ENCODE data around the gene ARHGAP24. TPM values are rescaled to one million over a fixed set of nuclear protein-coding genes. Genes with fewer than 3 reads are reported as not detected.
A peak's percentile ranks its signal among the peaks of the same experiment; 100 is the strongest.

ARHGAP24 gene
- total and polyA plus RNA-seq, 2 donors (not counting 1 experiment from before 2014, with no cell fraction given) = 15.9 to 40.5 TPM

- Histone ChIP-seq H2AFZ (ENCODE audit: low read length) (no peak overlapping the region), H3K4me3 (replicated peaks in 1 of 4; ENCODE audit: control extremely low read depth in 1 of 4, insufficient read depth in 1 of 4, low read depth in 3 of 4, low read length in 4 of 4) (no peak overlapping the region), H3K9ac (ENCODE audit: insufficient read depth, low read length) (no peak overlapping the region), H4K20me1 (ENCODE audit: control insufficient read depth, extremely low read depth, insufficient read depth, low read length) (no peaks in the 10 kb centered on the region), H3K79me2 (ENCODE audit: control insufficient read depth, insufficient read depth, low read length) (no peaks in the 10 kb centered on the region), H3K4me2 (ENCODE audit: extremely low read depth, insufficient read depth, low read length) (no peak overlapping the region), H3K36me3 (ENCODE audit: control insufficient read depth, insufficient read depth, low read length) (no peaks in the 10 kb centered on the region), H3K27ac (ENCODE audit: insufficient read depth, low read length) (no peak overlapping the region), H3K9me3 (ENCODE audit: control insufficient read depth, insufficient read depth, low read depth, low read length) (no peaks in the 10 kb centered on the region), H3K4me1 (ENCODE audit: control insufficient read depth, extremely low read depth, insufficient read depth, low read length) (no peaks in the 10 kb centered on the region), H3K27me3 (ENCODE audit: control insufficient read depth, insufficient read depth, low read length) (no peaks in the 10 kb centered on the region)
- DNase-seq (ENCODE audit: low read depth in 2 of 2) = no peak
- no peak for TF ChIP-seq EZH2 (IDR thresholded peaks at IDR 0.05; ENCODE audit: low read length, missing control alignments)
- TF ChIP-seq CTCF (conservative IDR thresholded peaks at IDR 0.05 in 1 of 2, IDR thresholded peaks at IDR 0.05 in 1 of 2; ENCODE audit: low read depth in 1 of 2, low read length in 2 of 2) = no peak
These were observed 82.3 kb downstream of the ARHGAP24 start for GRCh38 chr4:85557016-85557901.

DNA sequence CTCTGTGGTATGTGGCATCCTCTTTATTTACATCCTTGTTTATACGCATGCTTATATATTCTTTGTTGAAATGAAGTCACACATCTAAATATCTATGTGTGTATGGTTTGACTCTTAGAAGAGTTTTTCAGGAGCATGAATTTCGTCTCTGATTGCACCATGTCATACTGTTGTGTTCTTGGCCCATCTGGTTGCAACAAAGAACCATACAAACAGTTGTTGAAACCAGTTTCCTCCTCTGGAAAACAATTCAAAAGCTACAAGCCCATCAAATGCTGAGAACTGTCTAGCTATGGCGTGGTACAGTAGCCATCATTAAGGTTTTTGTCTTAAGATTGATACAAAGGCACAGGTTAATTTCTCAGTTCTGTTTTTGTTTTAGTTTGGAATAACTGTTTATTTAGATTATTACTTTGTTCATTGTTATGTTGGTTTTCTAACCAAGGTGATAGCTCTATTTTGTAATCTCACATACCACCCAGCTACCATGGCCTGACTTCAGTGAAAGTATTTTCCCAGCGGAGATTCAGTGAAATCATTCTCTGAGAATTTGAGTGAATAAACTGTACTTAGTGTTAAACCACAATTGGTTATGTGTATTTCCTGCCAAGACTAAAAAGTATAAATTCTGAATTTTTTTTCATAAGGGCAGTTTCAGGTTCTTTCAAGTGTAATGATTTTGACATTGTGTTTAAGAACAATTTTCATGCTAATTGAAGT lies 91.0 kb downstream of the ARHGAP24 start:
- peak; percentile 54 to 82 for DNase-seq (ENCODE audit: low read depth in 2 of 2)
- Histone ChIP-seq H3K27ac (ENCODE audit: insufficient read depth, low read length) (no peak overlapping the region), H3K9me3 (ENCODE audit: control insufficient read depth, insufficient read depth, low read depth, low read length) (no peaks in the 10 kb centered on the region), H3K79me2 (ENCODE audit: control insufficient read depth, insufficient read depth, low read length) (no peaks in the 10 kb centered on the region), H3K36me3 (ENCODE audit: control insufficient read depth, insufficient read depth, low read length) (no peaks in the 10 kb centered on the region), H3K4me3 (replicated peaks in 1 of 4; ENCODE audit: control extremely low read depth in 1 of 4, insufficient read depth in 1 of 4, low read depth in 3 of 4, low read length in 4 of 4) (no peak overlapping the region), H3K4me2 (ENCODE audit: extremely low read depth, insufficient read depth, low read length) (no peak overlapping the region), H4K20me1 (ENCODE audit: control insufficient read depth, extremely low read depth, insufficient read depth, low read length) (no peaks in the 10 kb centered on the region), H3K4me1 (ENCODE audit: control insufficient read depth, extremely low read depth, insufficient read depth, low read length) (no peaks in the 10 kb centered on the region), H3K9ac (ENCODE audit: insufficient read depth, low read length) (no peak overlapping the region), H3K27me3 (ENCODE audit: control insufficient read depth, insufficient read depth, low read length) (no peaks in the 10 kb centered on the region), H2AFZ (ENCODE audit: low read length) (no peak overlapping the region)
- TF ChIP-seq CTCF (conservative IDR thresholded peaks at IDR 0.05 in 1 of 2, IDR thresholded peaks at IDR 0.05 in 1 of 2; ENCODE audit: low read depth in 1 of 2, low read length in 2 of 2) = no peak
- TF ChIP-seq EZH2 (IDR thresholded peaks at IDR 0.05; ENCODE audit: low read length, missing control alignments) = no peak

- no peaks in the 10 kb centered on the region for H3K27me3 ChIP-seq (ENCODE audit: control insufficient read depth, insufficient read depth, low read length)
- H3K36me3 ChIP-seq (ENCODE audit: control insufficient read depth, insufficient read depth, low read length) = no peaks in the 10 kb centered on the region
- no peaks in the 10 kb centered on the region for H4K20me1 ChIP-seq (ENCODE audit: control insufficient read depth, extremely low read depth, insufficient read depth, low read length)
- H3K9ac ChIP-seq (ENCODE audit: insufficient read depth, low read length) = no peak overlapping the region
- H3K4me2 ChIP-seq (ENCODE audit: extremely low read depth, insufficient read depth, low read length) = no peak overlapping the region
- no peaks in the 10 kb centered on the region for H3K4me1 ChIP-seq (ENCODE audit: control insufficient read depth, extremely low read depth, insufficient read depth, low read length)
- H3K9me3 ChIP-seq (ENCODE audit: control insufficient read depth, insufficient read depth, low read depth, low read length) = no peaks in the 10 kb centered on the region
- H2AFZ ChIP-seq (ENCODE audit: low read length) = no peak overlapping the region
- DNase-seq (ENCODE audit: low read depth in 2 of 2) = no peak
- H3K4me3 ChIP-seq (replicated peaks in 1 of 4; ENCODE audit: control extremely low read depth in 1 of 4, insufficient read depth in 1 of 4, low read depth in 3 of 4, low read length in 4 of 4) = no peak overlapping the region
- no peaks in the 10 kb centered on the region for H3K79me2 ChIP-seq (ENCODE audit: control insufficient read depth, insufficient read depth, low read length)
- no peak overlapping the region for H3K27ac ChIP-seq (ENCODE audit: insufficient read depth, low read length)
- TF ChIP-seq EZH2 (IDR thresholded peaks at IDR 0.05; ENCODE audit: low read length, missing control alignments) = no peak
- no peak for TF ChIP-seq CTCF (conservative IDR thresholded peaks at IDR 0.05 in 1 of 2, IDR thresholded peaks at IDR 0.05 in 1 of 2; ENCODE audit: low read depth in 1 of 2, low read length in 2 of 2)
These were observed 94.9 kb downstream of the ARHGAP24 start for GRCh38 chr4:85569730-85570299.
